Peyer's patch (tissue), 4 donors: ENCODE results near the gene CACNA1H.

ENCODE experiments used
- CTCF ChIP-seq, 6 experiments: fragments of 450-650 bp in 4 of 6; fragments of 200-600 bp in 2 of 6; sonication (generic) in 1 of 6; IDR thresholded peaks; one replicate each; pipeline ENCODE4 v1.5.1; 2017 to 2019; ENCODE audit warnings: antibody characterized with exemption in 6 of 6, mild to moderate bottlenecking in 3 of 6, moderate library complexity in 1 of 6
- POLR2A ChIP-seq, 2 donors: fragments of 450-650 bp; IDR thresholded peaks; one replicate each; pipeline ENCODE4 v1.5.1; 2017; ENCODE audit warnings: antibody characterized with exemption in 2 of 2, mild to moderate bottlenecking in 2 of 2, moderate library complexity in 2 of 2

GRCh38 chr16:1124291-1124690 lies 28.6 kb upstream of the CACNA1H start:
- TF ChIP-seq CTCF (IDR thresholded peaks at IDR 0.05) (no peak), POLR2A (IDR thresholded peaks at IDR 0.05) (no peak)
